Measurements from ENCODE around the gene DCST2.

The DCST2 gene

GRCh38 chr1:154973344-154974101, 60.1 kb downstream of the DCST2 start:
- Histone ChIP-seq H2AFZ (ENCODE audit: low read depth, low read length) (peak overlapping the region; percentile 88), H3K79me2 (ENCODE audit: insufficient read depth, low read length) (peaks cover 85% of the 10 kb centered on the region), H3K36me3 (ENCODE audit: insufficient read depth, low read length) (peaks cover 53% of the 10 kb centered on the region), H3K4me2 (ENCODE audit: insufficient read depth, low read length) (peak overlapping the region; percentile 71), H3K27me3 (ENCODE audit: insufficient read depth, low read length, poor library complexity) (no peaks in the 10 kb centered on the region), H3K9me3 (ENCODE audit: insufficient read depth, low read length, severe bottlenecking) (no peaks in the 10 kb centered on the region), H4K20me1 (ENCODE audit: insufficient read depth, low read length) (peaks cover 60% of the 10 kb centered on the region), H3K9ac (ENCODE audit: low read depth, low read length) (peak overlapping the region; percentile 91), H3K27ac (ENCODE audit: low read length) (peak overlapping the region; percentile 98), H3K4me1 (ENCODE audit: insufficient read depth, low read length) (peaks cover 59% of the 10 kb centered on the region), H3K4me3 (ENCODE audit: low read depth in 1 of 2, low read length in 2 of 2) (peak overlapping the region; percentile 79 to 93)
- ATAC-seq (ENCODE audit: insufficient read depth, low read depth) (no peak), DNase-seq (peak; percentile 88)
- TF ChIP-seq CTCF (IDR thresholded peaks at IDR 0.05; ENCODE audit: borderline replicate concordance, extremely low read depth, low read length, poor library complexity, severe bottlenecking) (peak; percentile 36), EZH2 (IDR thresholded peaks at IDR 0.05; ENCODE audit: borderline replicate concordance, low read depth, low read length, severe bottlenecking) (no peak)

DNA sequence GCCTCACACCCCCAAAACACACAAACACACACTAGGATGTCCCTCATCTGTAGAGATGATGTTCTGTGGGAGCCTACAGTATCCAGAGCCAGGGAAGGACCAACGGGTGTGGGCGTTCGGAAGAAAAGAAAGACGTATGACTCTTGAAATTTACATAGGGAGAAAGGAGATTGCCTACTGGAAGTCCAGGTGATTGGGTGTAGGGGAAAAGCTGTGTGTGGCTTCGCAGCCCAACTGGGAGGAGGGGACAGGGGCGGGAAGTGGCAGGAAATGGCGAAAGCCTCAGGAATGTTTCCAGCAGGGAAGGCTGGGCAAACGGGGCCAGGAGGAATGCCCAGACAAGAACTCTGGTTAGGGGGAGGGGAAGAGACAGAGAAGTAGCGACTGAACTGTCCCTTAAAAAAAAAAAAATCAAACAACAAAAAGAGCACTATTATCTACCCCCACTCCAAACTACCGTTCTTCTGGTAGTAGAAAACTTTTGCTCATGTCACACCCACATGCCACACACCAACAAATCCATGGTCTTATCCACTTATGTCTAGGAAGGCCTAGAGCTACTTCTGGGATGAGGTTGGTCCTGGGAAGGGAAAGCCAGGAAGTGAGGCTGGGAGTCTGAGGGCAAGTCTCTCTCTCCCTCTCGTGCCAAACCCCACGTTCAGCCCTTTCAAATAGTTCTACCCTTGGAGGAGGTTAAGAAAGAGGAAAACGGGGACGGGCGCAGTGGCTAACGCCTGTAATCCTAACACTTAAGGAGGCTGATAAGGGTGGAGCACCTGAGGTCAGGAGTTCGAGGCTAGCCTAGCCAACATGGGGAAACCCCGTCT, 60.9 kb downstream of the DCST2 start:
- Histone ChIP-seq H3K4me1 (ENCODE audit: insufficient read depth, low read length) (peaks cover 56% of the 10 kb centered on the region), H2AFZ (ENCODE audit: low read depth, low read length) (no peak overlapping the region), H3K27ac (ENCODE audit: low read length) (no peak overlapping the region), H3K4me2 (ENCODE audit: insufficient read depth, low read length) (peak overlapping the region; percentile 71), H3K9ac (ENCODE audit: low read depth, low read length) (peak overlapping the region; percentile 91), H3K27me3 (ENCODE audit: insufficient read depth, low read length, poor library complexity) (no peaks in the 10 kb centered on the region), H3K4me3 (ENCODE audit: low read depth in 1 of 2, low read length in 2 of 2) (peak overlapping the region in 1 of 2 experiments; percentile 79; a peak in 2 of 4 replicates), H3K36me3 (ENCODE audit: insufficient read depth, low read length) (peaks cover 53% of the 10 kb centered on the region), H3K9me3 (ENCODE audit: insufficient read depth, low read length, severe bottlenecking) (no peaks in the 10 kb centered on the region), H4K20me1 (ENCODE audit: insufficient read depth, low read length) (peaks cover 55% of the 10 kb centered on the region), H3K79me2 (ENCODE audit: insufficient read depth, low read length) (peaks cover 77% of the 10 kb centered on the region)
- ATAC-seq (ENCODE audit: insufficient read depth, low read depth), result no peak
- DNase-seq, result no peak
- TF ChIP-seq EZH2 (IDR thresholded peaks at IDR 0.05; ENCODE audit: borderline replicate concordance, low read depth, low read length, severe bottlenecking) (no peak), CTCF (IDR thresholded peaks at IDR 0.05; ENCODE audit: borderline replicate concordance, extremely low read depth, low read length, poor library complexity, severe bottlenecking) (no peak)

DNA sequence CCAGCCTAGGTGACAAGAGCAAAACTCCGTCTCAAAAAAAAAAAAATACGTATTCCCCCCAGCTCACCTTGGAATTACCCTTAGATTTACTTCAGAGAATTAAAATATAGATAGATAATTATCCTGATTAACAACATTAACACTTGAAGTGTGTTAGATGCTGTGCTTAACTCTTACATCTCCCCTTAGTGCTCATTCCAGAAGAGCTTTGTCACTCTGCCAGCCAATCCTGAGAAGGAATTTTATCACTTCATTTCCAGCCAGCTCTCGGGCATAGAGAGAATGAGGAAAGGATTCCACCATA, 61.4 kb downstream of the DCST2 start:
- Histone ChIP-seq H4K20me1 (ENCODE audit: insufficient read depth, low read length) (peaks cover 51% of the 10 kb centered on the region), H2AFZ (ENCODE audit: low read depth, low read length) (no peak overlapping the region), H3K79me2 (ENCODE audit: insufficient read depth, low read length) (peaks cover 71% of the 10 kb centered on the region), H3K36me3 (ENCODE audit: insufficient read depth, low read length) (peaks cover 53% of the 10 kb centered on the region), H3K4me2 (ENCODE audit: insufficient read depth, low read length) (peak overlapping the region; percentile 71; the same call in 1 of the 2 replicates), H3K4me1 (ENCODE audit: insufficient read depth, low read length) (peaks cover 51% of the 10 kb centered on the region), H3K27ac (ENCODE audit: low read length) (no peak overlapping the region), H3K4me3 (ENCODE audit: low read depth in 1 of 2, low read length in 2 of 2) (no peak overlapping the region), H3K9ac (ENCODE audit: low read depth, low read length) (no peak overlapping the region), H3K27me3 (ENCODE audit: insufficient read depth, low read length, poor library complexity) (no peaks in the 10 kb centered on the region), H3K9me3 (ENCODE audit: insufficient read depth, low read length, severe bottlenecking) (no peaks in the 10 kb centered on the region)
- DNase-seq (no peak), ATAC-seq (ENCODE audit: insufficient read depth, low read depth) (no peak)
- TF ChIP-seq EZH2 (IDR thresholded peaks at IDR 0.05; ENCODE audit: borderline replicate concordance, low read depth, low read length, severe bottlenecking) (no peak), CTCF (IDR thresholded peaks at IDR 0.05; ENCODE audit: borderline replicate concordance, extremely low read depth, low read length, poor library complexity, severe bottlenecking) (no peak)
